Measurements from ENCODE around the gene DHX15. TPM values are rescaled to one million over a fixed set of nuclear protein-coding genes. Genes with fewer than 3 reads are reported as not detected.

The DHX15 gene
- total RNA-seq, 1 donor from 2014 or later = 46.6 TPM

DNA sequence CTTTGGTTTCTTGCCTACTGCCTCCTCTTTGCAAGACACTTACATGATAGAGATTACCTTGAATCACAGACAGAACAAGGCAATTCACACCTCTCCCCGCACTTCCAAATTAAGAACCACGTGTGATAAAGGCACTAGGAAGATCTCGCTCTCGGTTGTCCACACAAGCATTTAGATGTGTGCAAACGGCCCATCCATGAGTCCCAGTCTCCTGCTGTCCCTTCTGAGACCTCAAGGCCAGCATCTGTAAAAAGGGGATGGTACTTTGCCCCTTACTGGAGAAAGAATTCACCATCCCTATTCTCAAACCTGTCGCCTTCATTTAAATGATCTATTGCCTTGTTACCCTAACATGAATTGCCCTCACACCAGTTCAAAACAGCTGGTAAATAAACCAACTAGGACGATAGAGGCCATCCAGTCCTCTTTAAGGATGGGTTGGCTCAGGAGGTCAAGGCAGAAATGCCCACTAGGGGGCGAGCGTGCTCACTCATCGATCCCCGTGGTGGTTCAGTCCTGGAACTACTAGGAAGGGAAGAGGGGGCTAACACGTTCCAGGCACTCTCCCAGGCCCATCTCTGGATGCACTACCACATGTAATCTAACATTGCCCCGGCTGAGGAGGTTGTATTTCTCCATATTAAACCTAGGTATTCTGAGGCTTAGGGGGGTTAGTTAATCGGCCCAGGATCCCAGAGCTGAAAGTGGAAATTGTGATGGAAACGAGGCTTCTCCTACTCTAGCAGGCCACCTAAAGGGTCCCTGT, 95.8 kb downstream of the DHX15 start:
- Histone ChIP-seq H3K4me1 (no peaks in the 10 kb centered on the region), H3K27me3 (no peaks in the 10 kb centered on the region), H3K4me3 (no peak overlapping the region), H3K36me3 (no peaks in the 10 kb centered on the region), H3K27ac (no peak overlapping the region), H3K9me3 (no peaks in the 10 kb centered on the region)
- DNase-seq (ENCODE audit: low spot score in 2 of 2) = peak in 1 of 2 donors; percentile 83
- intact Hi-C loops (cut with DNase I) = loop anchor here (5.0 kb wide), 2 partner anchors 494 to 659 kb away; no protein-coding TSS in a partner anchor
- peak; percentile 55 to 82 (median 62) for TF ChIP-seq CTCF (IDR thresholded peaks at IDR 0.05)

DNA sequence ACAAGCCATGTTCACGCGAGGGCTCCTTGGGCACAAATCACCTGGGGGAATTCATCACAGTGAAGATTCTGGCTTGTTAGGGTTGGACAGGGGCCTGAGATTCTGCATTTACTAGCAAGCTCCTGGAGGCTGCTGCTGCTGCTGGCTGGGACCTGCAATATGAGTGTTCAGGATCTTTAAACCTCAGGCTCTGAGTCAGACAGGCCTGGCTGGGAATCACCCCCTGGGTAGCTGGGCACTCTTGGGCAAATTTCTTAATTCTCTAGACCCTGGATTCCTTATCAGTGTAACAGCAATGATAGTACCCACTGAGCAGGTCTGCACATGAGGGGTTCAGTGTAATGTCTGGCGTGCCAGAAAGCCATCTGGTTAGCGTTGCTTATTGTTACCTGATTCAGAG, 101.5 kb downstream of the DHX15 start:
- H3K27me3 ChIP-seq = no peaks in the 10 kb centered on the region
- intact Hi-C loops (cut with DNase I) = no loop called here
- H3K4me1 ChIP-seq = no peaks in the 10 kb centered on the region
- no peak for DNase-seq (ENCODE audit: low spot score in 2 of 2)
- H3K9me3 ChIP-seq = no peaks in the 10 kb centered on the region
- no peak for TF ChIP-seq CTCF (IDR thresholded peaks at IDR 0.05)
- no peaks in the 10 kb centered on the region for H3K36me3 ChIP-seq
- no peak overlapping the region for H3K4me3 ChIP-seq
- no peak overlapping the region for H3K27ac ChIP-seq

- intact Hi-C loops (cut with DNase I) = loop anchor here (10.0 kb wide), 2 partner anchors 437 to 757 kb away; partner anchors contain the start of genes CCDC149 and PI4K2B
- no peaks in the 10 kb centered on the region for H3K36me3 ChIP-seq
- DNase-seq (ENCODE audit: low spot score in 2 of 2) = no peak
- no peaks in the 10 kb centered on the region for H3K27me3 ChIP-seq
- no peak overlapping the region for H3K27ac ChIP-seq
- H3K4me1 ChIP-seq = peaks cover 0 to 4% of the 10 kb centered on the region in 2 donors
- no peak overlapping the region for H3K4me3 ChIP-seq
- no peaks in the 10 kb centered on the region for H3K9me3 ChIP-seq
- TF ChIP-seq CTCF (IDR thresholded peaks at IDR 0.05) = no peak
These were observed 106.4 kb downstream of the DHX15 start for GRCh38 chr4:24477919-24478318.

Other genes with a start within 250 kb of the DHX15 start
- 893 TPM for gene SOD3, start 211.0 kb upstream of the DHX15 start, total RNA-seq

Measured in ascending aorta (tissue), 2 donors.